ENCODE results near the gene ZSWIM6. TPM values are rescaled to one million over a fixed set of nuclear protein-coding genes. Genes with fewer than 3 reads are reported as not detected.

ZSWIM6 gene
- total RNA-seq, result 8.8 TPM

- peak within 1 kb of the TSS; percentile 94 to 99 for H3K4me3 ChIP-seq
- intact Hi-C loops (cut with DNase I), result loop anchor here (1.0 to 5.0 kb wide), 7 partner anchors 17 to 976 kb away; partner anchors contain the start of genes ERCC8, KIF2A, NDUFAF2 and SMIM15
- H3K36me3 ChIP-seq, result no peaks in the 10 kb centered on the region
- H3K4me1 ChIP-seq, result peaks cover 0 to 18% of the 10 kb centered on the region in 2 donors
- no peak for TF ChIP-seq CTCF (IDR thresholded peaks at IDR 0.05)
- peak within 1 kb of the TSS; percentile 96 to 98 for H3K27ac ChIP-seq
- peak; percentile 98 to 100 for DNase-seq (ENCODE audit: low spot score in 2 of 2)
- no peaks in the 10 kb centered on the region for H3K27me3 ChIP-seq
- H3K9me3 ChIP-seq, result no peaks in the 10 kb centered on the region
These were observed at the start of gene ZSWIM6 for GRCh38 chr5:61331407-61332357. TSS of gene ZSWIM6 (plus strand) at chr5:61332258. CDS start at chr5:61332273, 15 bp downstream.

GRCh38 chr5:61283471-61283870 is 48.6 kb upstream of the ZSWIM6 start:
- H3K27ac ChIP-seq, result no peak overlapping the region
- H3K9me3 ChIP-seq, result no peaks in the 10 kb centered on the region
- TF ChIP-seq CTCF (IDR thresholded peaks at IDR 0.05), result no peak
- no peak for DNase-seq (ENCODE audit: low spot score in 2 of 2)
- H3K27me3 ChIP-seq, result no peaks in the 10 kb centered on the region
- no peaks in the 10 kb centered on the region for H3K4me1 ChIP-seq
- H3K4me3 ChIP-seq, result no peak overlapping the region
- intact Hi-C loops (cut with DNase I), result no loop called here
- H3K36me3 ChIP-seq, result no peaks in the 10 kb centered on the region

GRCh38 chr5:61285531-61285930 is 46.5 kb upstream of the ZSWIM6 start:
- TF ChIP-seq CTCF (IDR thresholded peaks at IDR 0.05), result no peak
- no peak for DNase-seq (ENCODE audit: low spot score in 2 of 2)
- Histone ChIP-seq H3K4me3 (no peak overlapping the region), H3K9me3 (no peaks in the 10 kb centered on the region), H3K27me3 (no peaks in the 10 kb centered on the region), H3K4me1 (peaks cover 0 to 2% of the 10 kb centered on the region in 2 donors), H3K27ac (no peak overlapping the region), H3K36me3 (no peaks in the 10 kb centered on the region)
- intact Hi-C loops (cut with DNase I), result loop anchor here (5.0 kb wide), 1 partner anchor 47 kb away; the partner anchor contains the start of gene ZSWIM6

GRCh38 chr5:61286446-61287132 is 45.5 kb upstream of the ZSWIM6 start:
- no peaks in the 10 kb centered on the region for H3K9me3 ChIP-seq
- no peak overlapping the region for H3K4me3 ChIP-seq
- no peak overlapping the region for H3K27ac ChIP-seq
- H3K36me3 ChIP-seq, result no peaks in the 10 kb centered on the region
- no peak for DNase-seq (ENCODE audit: low spot score in 2 of 2)
- no peaks in the 10 kb centered on the region for H3K27me3 ChIP-seq
- peaks cover 0 to 4% of the 10 kb centered on the region in 2 donors for H3K4me1 ChIP-seq
- no peak for TF ChIP-seq CTCF (IDR thresholded peaks at IDR 0.05)
- intact Hi-C loops (cut with DNase I), result loop anchor here (5.0 kb wide), 1 partner anchor 46 kb away; the partner anchor contains the start of gene ZSWIM6

- Histone ChIP-seq H3K4me1 (peaks cover 0 to 4% of the 10 kb centered on the region in 2 donors), H3K27ac (no peak overlapping the region)
- TF ChIP-seq CTCF (IDR thresholded peaks at IDR 0.05), result no peak
These were observed 44.6 kb upstream of the ZSWIM6 start for GRCh38 chr5:61287474-61287873.

More at GRCh38 chr5:61287474-61287873, 44.6 kb upstream of the ZSWIM6 start:
- H3K27me3 ChIP-seq, result no peaks in the 10 kb centered on the region
- no peaks in the 10 kb centered on the region for H3K9me3 ChIP-seq
- H3K4me3 ChIP-seq, result no peak overlapping the region
- no peaks in the 10 kb centered on the region for H3K36me3 ChIP-seq
- DNase-seq (ENCODE audit: low spot score in 2 of 2), result no peak
- intact Hi-C loops (cut with DNase I), result loop anchor here (5.0 kb wide), 1 partner anchor 45 kb away; the partner anchor contains the start of gene ZSWIM6
